Astrocyte (in vitro differentiated cells and primary cell): ENCODE data around the gene DUOX2.

ENCODE experiments used
- CTCF ChIP-seq: IDR thresholded peaks from 2 replicates; pipeline ENCODE4 v1.5.1; 2011; ENCODE audit warnings: low read depth, mild to moderate bottlenecking, inconsistent platforms, low read length, moderate library complexity; ENCODE audit not compliant: insufficient read depth
- EZH2 ChIP-seq: IDR thresholded peaks from 2 replicates; pipeline ENCODE4 v1.6.1; 2012; ENCODE audit warnings: mild to moderate bottlenecking, low read length, inconsistent platforms; ENCODE audit not compliant: insufficient read depth

- TF ChIP-seq EZH2: no peak
- no peak for TF ChIP-seq CTCF
Measured at GRCh38 chr15:45101749-45102148, 12.2 kb downstream of the DUOX2 start.
